ENCODE measurements around the gene RGP1.

Gene RGP1

GRCh38 chr9:35760651-35761050 is 11.6 kb downstream of the RGP1 start:
- intact Hi-C loops (cut with DNase I), result no loop called here
- DNase-seq, result peak in 2 of 10 donors; percentile 11 to 21

GRCh38 chr9:35763181-35763580 is 14.1 kb downstream of the RGP1 start:
- intact Hi-C loops (cut with DNase I), result no loop called here
- no peak for DNase-seq

- peak in 1 of 10 donors; percentile 26 for DNase-seq
- intact Hi-C loops (cut with DNase I), result no loop called here
Observed at GRCh38 chr9:35763803-35764202, 14.7 kb downstream of the RGP1 start.

GRCh38 chr9:35766997-35767396 is 17.9 kb downstream of the RGP1 start:
- DNase-seq, result no peak
- intact Hi-C loops (cut with DNase I), result no loop called here

GRCh38 chr9:35767458-35767857 is 18.4 kb downstream of the RGP1 start:
- no peak for DNase-seq
- intact Hi-C loops (cut with DNase I), result no loop called here

- intact Hi-C loops (cut with DNase I), result no loop called here
- DNase-seq, result no peak
Observed at GRCh38 chr9:35769763-35770162, 20.7 kb downstream of the RGP1 start.

- intact Hi-C loops (cut with DNase I), result no loop called here
Observed at GRCh38 chr9:35771075-35771433, 22.0 kb downstream of the RGP1 start.

GRCh38 chr9:35771534-35771933 is 22.4 kb downstream of the RGP1 start:
- intact Hi-C loops (cut with DNase I), result no loop called here

More at GRCh38 chr9:35771075-35771433, 22.0 kb downstream of the RGP1 start:
- DNase-seq, result peak in 2 of 10 donors; percentile 73 to 81

GRCh38 chr9:35771943-35772342 is 22.9 kb downstream of the RGP1 start:
- DNase-seq, result no peak
- intact Hi-C loops (cut with DNase I), result no loop called here

More at GRCh38 chr9:35771534-35771933, 22.4 kb downstream of the RGP1 start:
- DNase-seq, result no peak

- DNase-seq, result peak in 1 of 10 donors; percentile 46
- intact Hi-C loops (cut with DNase I), result no loop called here
Observed at GRCh38 chr9:35774907-35775635, 26.0 kb downstream of the RGP1 start.

- intact Hi-C loops (cut with DNase I), result no loop called here
- peak in 1 of 10 donors; percentile 40 for DNase-seq
Observed at GRCh38 chr9:35776018-35776417, 26.9 kb downstream of the RGP1 start.

- intact Hi-C loops (cut with DNase I), result no loop called here
Observed at GRCh38 chr9:35778496-35778895, 29.4 kb downstream of the RGP1 start.

GRCh38 chr9:35781066-35781465 is 32.0 kb downstream of the RGP1 start:
- peak in 1 of 10 donors; percentile 73 for DNase-seq
- intact Hi-C loops (cut with DNase I), result no loop called here

More at GRCh38 chr9:35778496-35778895, 29.4 kb downstream of the RGP1 start:
- no peak for DNase-seq

GRCh38 chr9:35783418-35783817 is 34.3 kb downstream of the RGP1 start:
- intact Hi-C loops (cut with DNase I), result no loop called here
- no peak for DNase-seq

GRCh38 chr9:35789541-35789940 is 40.5 kb downstream of the RGP1 start:
- no peak for DNase-seq
- intact Hi-C loops (cut with DNase I), result no loop called here

GRCh38 chr9:35790025-35790384 is 40.9 kb downstream of the RGP1 start:
- intact Hi-C loops (cut with DNase I), result loop anchor here (2.0 to 5.0 kb wide), 2 partner anchors 37 to 93 kb away; partner anchors contain the start of genes FAM221B and TMEM8B
- no peak for DNase-seq

GRCh38 chr9:35790385-35791296 is 41.6 kb downstream of the RGP1 start:
- intact Hi-C loops (cut with DNase I), result loop anchor here (2.0 to 5.0 kb wide), 2 partner anchors 37 to 92 kb away; partner anchors contain the start of genes FAM221B and TMEM8B
- peak in 7 of 10 donors; percentile 52 to 93 (median 72) for DNase-seq

- DNase-seq, result peak in 3 of 10 donors; percentile 19 to 91 (median 27)
- intact Hi-C loops (cut with DNase I), result loop anchor here (2.0 to 5.0 kb wide), 2 partner anchors 36 to 91 kb away; partner anchors contain the start of genes FAM221B and TMEM8B
Observed at GRCh38 chr9:35791297-35791921, 42.3 kb downstream of the RGP1 start, which contains the start of gene NPR2. Gene NPR2 (plus strand): TSS chr9:35791591. CDS start chr9:35792409, 818 bp downstream.

- peak in 1 of 10 donors; percentile 87 for DNase-seq
- intact Hi-C loops (cut with DNase I), result loop anchor here (5.0 kb wide), 1 partner anchor 35 kb away; the partner anchor contains the start of genes FAM221B and TMEM8B
Observed at GRCh38 chr9:35792024-35792813, 43.1 kb downstream of the RGP1 start.
